GM12874 (cell line): Measurements from ENCODE around the gene DISC1.

Experiments
- TF ChIP-seq, protein P1 (sequence below): IDR thresholded peaks from 2 replicates; pipeline ENCODE4 v1.5.1; 2011; ENCODE audit warnings: low read depth, mild to moderate bottlenecking, control low read depth, low read length, moderate library complexity; ENCODE audit not compliant: insufficient read depth

DISC1 gene

DNA sequence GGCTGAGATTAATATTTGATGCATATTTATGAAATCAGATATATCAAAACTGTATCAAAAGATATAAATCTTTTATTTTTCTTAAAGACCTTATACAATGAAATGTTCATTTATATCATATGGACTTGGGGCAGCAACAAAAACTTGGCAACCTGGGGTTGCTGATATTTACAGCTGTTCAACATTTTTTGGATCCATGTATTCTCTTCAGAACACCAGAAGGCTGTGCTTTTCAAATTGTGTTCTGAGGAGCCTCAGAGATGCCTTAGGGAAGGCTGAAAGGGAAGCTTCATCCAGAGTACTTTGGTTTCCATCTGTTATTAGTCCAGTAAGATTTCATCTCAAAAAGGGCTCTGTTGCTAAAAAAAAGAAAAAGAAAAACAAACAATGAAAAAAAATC is 94.8 kb downstream of the DISC1 start:
- TF ChIP-seq, protein P1, sequence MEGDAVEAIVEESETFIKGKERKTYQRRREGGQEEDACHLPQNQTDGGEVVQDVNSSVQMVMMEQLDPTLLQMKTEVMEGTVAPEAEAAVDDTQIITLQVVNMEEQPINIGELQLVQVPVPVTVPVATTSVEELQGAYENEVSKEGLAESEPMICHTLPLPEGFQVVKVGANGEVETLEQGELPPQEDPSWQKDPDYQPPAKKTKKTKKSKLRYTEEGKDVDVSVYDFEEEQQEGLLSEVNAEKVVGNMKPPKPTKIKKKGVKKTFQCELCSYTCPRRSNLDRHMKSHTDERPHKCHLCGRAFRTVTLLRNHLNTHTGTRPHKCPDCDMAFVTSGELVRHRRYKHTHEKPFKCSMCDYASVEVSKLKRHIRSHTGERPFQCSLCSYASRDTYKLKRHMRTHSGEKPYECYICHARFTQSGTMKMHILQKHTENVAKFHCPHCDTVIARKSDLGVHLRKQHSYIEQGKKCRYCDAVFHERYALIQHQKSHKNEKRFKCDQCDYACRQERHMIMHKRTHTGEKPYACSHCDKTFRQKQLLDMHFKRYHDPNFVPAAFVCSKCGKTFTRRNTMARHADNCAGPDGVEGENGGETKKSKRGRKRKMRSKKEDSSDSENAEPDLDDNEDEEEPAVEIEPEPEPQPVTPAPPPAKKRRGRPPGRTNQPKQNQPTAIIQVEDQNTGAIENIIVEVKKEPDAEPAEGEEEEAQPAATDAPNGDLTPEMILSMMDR = no peak

DNA sequence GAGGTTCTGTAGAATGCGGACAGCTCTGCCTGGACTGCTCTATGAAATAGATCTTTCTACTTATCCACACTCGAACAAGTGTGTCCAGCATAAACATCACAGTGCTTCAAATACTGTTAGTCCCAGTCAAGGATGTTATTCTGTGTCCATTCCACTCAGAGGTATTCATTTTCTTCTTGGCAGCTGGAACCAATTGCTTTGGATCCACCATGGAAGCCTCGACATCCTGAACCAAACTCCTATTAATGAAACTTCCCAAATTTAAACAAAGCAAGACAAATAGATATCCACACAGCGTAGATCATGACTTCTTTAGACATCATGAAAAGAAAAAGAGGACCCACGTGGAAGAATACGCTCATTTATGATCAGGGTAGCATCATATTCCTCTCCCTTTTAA is 95.8 kb downstream of the DISC1 start:
- TF ChIP-seq, protein P1 = no peak

DNA sequence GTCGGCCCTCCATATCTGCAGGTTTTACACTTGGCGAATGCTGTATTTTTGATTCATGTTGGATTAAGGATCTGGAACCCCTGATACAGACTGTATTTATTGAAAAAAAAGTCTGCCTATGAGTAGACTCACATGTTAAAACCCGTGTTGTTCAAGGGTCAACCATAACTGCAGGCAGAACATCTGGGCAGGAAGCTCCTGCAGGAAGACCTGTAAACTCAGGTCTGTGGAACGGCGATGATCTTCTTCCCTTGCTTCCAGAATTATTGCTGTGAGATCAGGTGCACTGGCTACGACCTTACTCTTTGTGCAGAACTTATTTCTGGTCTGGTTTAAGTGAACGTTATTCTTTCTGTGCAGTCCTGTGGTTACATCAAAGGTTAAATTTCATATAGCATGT is 96.6 kb downstream of the DISC1 start:
- TF ChIP-seq, protein P1 = no peak

DNA sequence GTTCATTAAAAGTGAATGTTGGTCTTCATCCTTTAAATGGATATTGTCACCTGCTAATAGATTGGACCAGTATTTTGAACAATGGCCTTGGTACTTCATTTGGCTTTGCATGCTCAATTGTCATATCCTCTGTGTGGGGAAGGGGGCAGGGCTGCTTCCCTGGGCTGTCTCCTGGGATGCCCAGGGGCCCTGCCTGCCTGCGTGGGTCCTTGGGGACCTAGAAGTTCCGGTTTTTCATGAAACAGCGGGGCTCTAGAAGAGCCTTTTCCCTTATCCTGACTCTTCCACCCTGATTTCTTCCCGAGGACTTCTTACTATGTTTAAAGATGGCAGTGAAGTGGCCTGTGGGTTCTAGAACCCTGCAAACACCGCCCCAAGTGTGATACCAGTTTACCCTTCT is 97.5 kb downstream of the DISC1 start:
- TF ChIP-seq, protein P1 = no peak

GRCh38 chr1:231724876-231725647 is 98.5 kb downstream of the DISC1 start:
- TF ChIP-seq, protein P1 = peak; percentile 55

GRCh38 chr1:231727171-231727570 is 100.6 kb downstream of the DISC1 start:
- TF ChIP-seq, protein P1 = no peak

DNA sequence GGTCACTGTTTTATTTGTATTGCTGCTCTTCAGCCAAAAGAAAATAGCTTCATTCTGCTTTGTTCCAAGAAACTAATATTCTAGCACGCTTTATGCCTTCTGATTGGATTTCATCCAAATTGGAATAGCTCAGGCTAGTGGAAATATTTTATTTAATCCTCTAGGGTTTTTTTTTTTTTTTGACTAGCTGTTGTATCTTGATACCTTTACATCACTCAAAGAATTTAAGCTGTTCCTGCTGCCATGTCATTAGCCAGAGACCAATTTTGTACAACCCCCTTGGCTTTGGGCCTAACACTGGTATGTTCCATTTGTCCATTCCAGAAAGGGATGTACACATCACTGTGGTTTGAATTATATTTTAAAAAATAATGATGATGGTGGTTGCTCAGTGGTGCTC is 103.0 kb downstream of the DISC1 start:
- TF ChIP-seq, protein P1 = no peak
